ENCODE data around the gene BCL7A. TPM values are rescaled to one million over a fixed set of nuclear protein-coding genes. Genes with fewer than 3 reads are reported as not detected.

Gene BCL7A
- total RNA-seq, 1 donor, result 4.7 TPM

- Histone ChIP-seq H3K36me3 (ENCODE audit: insufficient read depth, low read length) (no peaks in the 10 kb centered on the region), H3K27me3 (ENCODE audit: insufficient read depth, low read length) (no peaks in the 10 kb centered on the region), H3K4me2 (ENCODE audit: insufficient read depth, low read length) (peak overlapping the region; percentile 64), H3K4me1 (ENCODE audit: insufficient read depth, low read length) (peaks cover 22% of the 10 kb centered on the region), H4K20me1 (ENCODE audit: insufficient read depth, low read length) (no peaks in the 10 kb centered on the region), H3K79me2 (ENCODE audit: insufficient read depth, low read length) (no peaks in the 10 kb centered on the region), H3K4me3 (ENCODE audit: insufficient read depth, low read length) (peak overlapping the region; percentile 13), H3K9me3 (ENCODE audit: low read depth, low read length) (no peaks in the 10 kb centered on the region), H3K27ac (ENCODE audit: low read depth, low read length) (peak overlapping the region; percentile 72), H2AFZ (ENCODE audit: low read length) (peak overlapping the region; percentile 43)
- peak; percentile 97 for DNase-seq (ENCODE audit: insufficient read length, low spot score, missing footprints)
- TF ChIP-seq CTCF (IDR thresholded peaks at IDR 0.05; ENCODE audit: extremely low read depth, low read depth, low read length), result no peak
Observed at GRCh38 chr12:122072031-122072970, 50.6 kb downstream of the BCL7A start.

DNA sequence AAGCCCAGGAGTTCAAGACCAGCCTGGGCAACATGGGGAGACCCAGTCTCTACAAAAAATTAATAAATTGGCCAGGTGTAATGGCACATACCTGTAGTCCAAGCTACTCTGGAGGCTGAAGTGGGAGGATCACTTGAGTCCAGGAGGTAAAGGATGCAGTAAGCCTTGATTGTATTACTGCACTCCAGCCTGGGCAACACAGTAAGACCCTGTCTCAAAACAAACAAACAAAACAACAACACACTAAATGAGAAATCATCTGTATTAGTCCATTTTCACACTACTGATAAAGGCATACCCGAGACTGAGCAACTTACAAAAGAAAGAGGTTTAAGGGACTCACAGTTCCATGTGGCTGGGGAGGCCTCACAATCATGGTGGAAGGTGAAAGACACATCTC is 52.1 kb downstream of the BCL7A start:
- Histone ChIP-seq H3K4me2 (ENCODE audit: insufficient read depth, low read length) (no peak overlapping the region), H3K9me3 (ENCODE audit: low read depth, low read length) (no peaks in the 10 kb centered on the region), H3K4me3 (ENCODE audit: insufficient read depth, low read length) (no peak overlapping the region), H3K79me2 (ENCODE audit: insufficient read depth, low read length) (peaks cover 2% of the 10 kb centered on the region), H3K4me1 (ENCODE audit: insufficient read depth, low read length) (peaks cover 11% of the 10 kb centered on the region), H3K36me3 (ENCODE audit: insufficient read depth, low read length) (no peaks in the 10 kb centered on the region), H2AFZ (ENCODE audit: low read length) (no peak overlapping the region), H3K27me3 (ENCODE audit: insufficient read depth, low read length) (no peaks in the 10 kb centered on the region), H3K27ac (ENCODE audit: low read depth, low read length) (no peak overlapping the region), H4K20me1 (ENCODE audit: insufficient read depth, low read length) (no peaks in the 10 kb centered on the region)
- no peak for TF ChIP-seq CTCF (IDR thresholded peaks at IDR 0.05; ENCODE audit: extremely low read depth, low read depth, low read length)
- no peak for DNase-seq (ENCODE audit: insufficient read length, low spot score, missing footprints)

- H3K36me3 ChIP-seq (ENCODE audit: insufficient read depth, low read length), result no peaks in the 10 kb centered on the region
- peaks cover 34% of the 10 kb centered on the region for H3K4me1 ChIP-seq (ENCODE audit: insufficient read depth, low read length)
- no peak for TF ChIP-seq CTCF (IDR thresholded peaks at IDR 0.05; ENCODE audit: extremely low read depth, low read depth, low read length)
- no peak overlapping the region for H3K27ac ChIP-seq (ENCODE audit: low read depth, low read length)
- H3K4me2 ChIP-seq (ENCODE audit: insufficient read depth, low read length), result no peak overlapping the region
- H3K79me2 ChIP-seq (ENCODE audit: insufficient read depth, low read length), result peaks cover 29% of the 10 kb centered on the region
- no peak overlapping the region for H2AFZ ChIP-seq (ENCODE audit: low read length)
- H3K4me3 ChIP-seq (ENCODE audit: insufficient read depth, low read length), result no peak overlapping the region
- H3K9me3 ChIP-seq (ENCODE audit: low read depth, low read length), result no peaks in the 10 kb centered on the region
- peaks cover 28% of the 10 kb centered on the region for H4K20me1 ChIP-seq (ENCODE audit: insufficient read depth, low read length)
- no peaks in the 10 kb centered on the region for H3K27me3 ChIP-seq (ENCODE audit: insufficient read depth, low read length)
- DNase-seq (ENCODE audit: insufficient read length, low spot score, missing footprints), result no peak
Observed at GRCh38 chr12:122076743-122077495, 55.2 kb downstream of the BCL7A start.
